IgD-negative memory B cell (primary cell): ENCODE measurements around the gene PWP1. TPM values are rescaled to one million over a fixed set of nuclear protein-coding genes. Genes with fewer than 3 reads are reported as not detected.

Experiments used
- H3K27ac Mint-ChIP-seq, 3 donors: one replicate each; pipeline ENCODE4 v1.8.0; 2020 to 2022; ENCODE audit warnings: mild to moderate bottlenecking in 3 of 3, mixed read lengths in 3 of 3, moderate library complexity in 1 of 3
- H3K27me3 Mint-ChIP-seq: one replicate; pipeline ENCODE4 v1.8.0; 2021; ENCODE audit warnings: mixed read lengths
- H3K36me3 Mint-ChIP-seq: one replicate; pipeline ENCODE4 v1.8.0; 2020; ENCODE audit warnings: mild to moderate bottlenecking, mixed read lengths
- H3K4me1 Mint-ChIP-seq, 3 donors: one replicate each; pipeline ENCODE4 v1.8.0; 2020 to 2022; ENCODE audit warnings: mixed read lengths in 3 of 3, mild to moderate bottlenecking in 1 of 3
- H3K4me3 Mint-ChIP-seq, 4 donors: one replicate each; pipeline ENCODE4 v1.8.0; 2020 to 2022; ENCODE audit warnings: mild to moderate bottlenecking in 4 of 4, mixed read lengths in 4 of 4, moderate library complexity in 3 of 4
- H3K9me3 Mint-ChIP-seq, 3 donors: one replicate each; pipeline ENCODE4 v1.8.0; 2020 to 2021; ENCODE audit warnings: mixed read lengths in 3 of 3, mild to moderate bottlenecking in 1 of 3
- polyA plus RNA-seq: library from polyadenylated mRNA; unstranded; fragments of 300-500 nt; fragmentation: Illumina TruSeq; gene quantifications from one replicate; pipeline ENCODE4 v1.2.3, GENCODE V29; 2021

PWP1 gene
- polyA plus RNA-seq, 1 donor from 2014 or later = 111 TPM

GRCh38 chr12:107660235-107660634 is 25.4 kb upstream of the PWP1 start:
- H3K36me3 Mint-ChIP-seq = peaks cover 3% of the 10 kb centered on the region
- H3K4me1 Mint-ChIP-seq = no peaks in the 10 kb centered on the region
- no peak overlapping the region for H3K27ac Mint-ChIP-seq
- H3K27me3 Mint-ChIP-seq = peaks cover 13% of the 10 kb centered on the region
- H3K9me3 Mint-ChIP-seq = no peaks in the 10 kb centered on the region
- H3K4me3 Mint-ChIP-seq = no peak overlapping the region

GRCh38 chr12:107660861-107661415 is 24.7 kb upstream of the PWP1 start:
- H3K36me3 Mint-ChIP-seq = peaks cover 3% of the 10 kb centered on the region
- no peak overlapping the region for H3K4me3 Mint-ChIP-seq
- peaks cover 13% of the 10 kb centered on the region for H3K27me3 Mint-ChIP-seq
- no peaks in the 10 kb centered on the region for H3K4me1 Mint-ChIP-seq
- no peak overlapping the region for H3K27ac Mint-ChIP-seq
- H3K9me3 Mint-ChIP-seq = no peaks in the 10 kb centered on the region

GRCh38 chr12:107661830-107662229 is 23.8 kb upstream of the PWP1 start:
- no peaks in the 10 kb centered on the region for H3K4me1 Mint-ChIP-seq
- H3K27ac Mint-ChIP-seq = no peak overlapping the region
- peaks cover 21% of the 10 kb centered on the region for H3K27me3 Mint-ChIP-seq
- peaks cover 3% of the 10 kb centered on the region for H3K36me3 Mint-ChIP-seq
- no peak overlapping the region for H3K4me3 Mint-ChIP-seq
- no peaks in the 10 kb centered on the region for H3K9me3 Mint-ChIP-seq

- H3K4me3 Mint-ChIP-seq = no peak overlapping the region
- peaks cover 3% of the 10 kb centered on the region for H3K36me3 Mint-ChIP-seq
- no peak overlapping the region for H3K27ac Mint-ChIP-seq
- no peaks in the 10 kb centered on the region for H3K4me1 Mint-ChIP-seq
- peaks cover 19% of the 10 kb centered on the region for H3K27me3 Mint-ChIP-seq
- no peaks in the 10 kb centered on the region for H3K9me3 Mint-ChIP-seq
These were observed 23.1 kb upstream of the PWP1 start for GRCh38 chr12:107662484-107662883.

- Mint-ChIP-seq H3K4me3 (no peak overlapping the region), H3K27me3 (peaks cover 21% of the 10 kb centered on the region), H3K36me3 (peaks cover 3% of the 10 kb centered on the region), H3K27ac (no peak overlapping the region), H3K9me3 (no peaks in the 10 kb centered on the region), H3K4me1 (no peaks in the 10 kb centered on the region)
These were observed 22.3 kb upstream of the PWP1 start for GRCh38 chr12:107663277-107663676.

- Mint-ChIP-seq H3K36me3 (peaks cover 3% of the 10 kb centered on the region), H3K4me3 (no peak overlapping the region), H3K4me1 (peaks cover 0 to 3% (median 3%) of the 10 kb centered on the region in 3 donors), H3K27ac (peak overlapping the region in 1 of 3 donors; percentile 4), H3K27me3 (peaks cover 30% of the 10 kb centered on the region), H3K9me3 (no peaks in the 10 kb centered on the region)
These were observed 19.6 kb upstream of the PWP1 start for GRCh38 chr12:107666009-107666408.

- Mint-ChIP-seq H3K27me3 (peaks cover 24% of the 10 kb centered on the region), H3K4me1 (peaks cover 0 to 3% (median 3%) of the 10 kb centered on the region in 3 donors), H3K4me3 (no peak overlapping the region), H3K36me3 (peaks cover 3% of the 10 kb centered on the region), H3K9me3 (no peaks in the 10 kb centered on the region), H3K27ac (no peak overlapping the region)
These were observed 18.1 kb upstream of the PWP1 start for GRCh38 chr12:107667464-107667863.

GRCh38 chr12:107668320-107669098 is 17.1 kb upstream of the PWP1 start:
- Mint-ChIP-seq H3K9me3 (no peaks in the 10 kb centered on the region), H3K4me1 (peaks cover 0 to 3% (median 3%) of the 10 kb centered on the region in 3 donors), H3K4me3 (no peak overlapping the region), H3K36me3 (peaks cover 3% of the 10 kb centered on the region), H3K27me3 (peaks cover 22% of the 10 kb centered on the region), H3K27ac (no peak overlapping the region)

GRCh38 chr12:107669946-107670345 is 15.7 kb upstream of the PWP1 start:
- no peaks in the 10 kb centered on the region for H3K9me3 Mint-ChIP-seq
- no peaks in the 10 kb centered on the region for H3K36me3 Mint-ChIP-seq
- peaks cover 0 to 3% (median 3%) of the 10 kb centered on the region in 3 donors for H3K4me1 Mint-ChIP-seq
- no peak overlapping the region for H3K27ac Mint-ChIP-seq
- H3K4me3 Mint-ChIP-seq = no peak overlapping the region
- H3K27me3 Mint-ChIP-seq = peaks cover 22% of the 10 kb centered on the region

- Mint-ChIP-seq H3K4me1 (peaks cover 0 to 3% (median 3%) of the 10 kb centered on the region in 3 donors), H3K27ac (no peak overlapping the region), H3K36me3 (no peaks in the 10 kb centered on the region), H3K4me3 (no peak overlapping the region), H3K9me3 (no peaks in the 10 kb centered on the region), H3K27me3 (peaks cover 22% of the 10 kb centered on the region)
These were observed 14.5 kb upstream of the PWP1 start for GRCh38 chr12:107670999-107671643.

- Mint-ChIP-seq H3K27me3 (peaks cover 4% of the 10 kb centered on the region), H3K27ac (no peak overlapping the region), H3K36me3 (no peaks in the 10 kb centered on the region), H3K4me3 (peak overlapping the region in 1 of 4 donors; percentile 24), H3K4me1 (peaks cover 0 to 3% (median 2%) of the 10 kb centered on the region in 3 donors), H3K9me3 (no peaks in the 10 kb centered on the region)
These were observed 7.9 kb upstream of the PWP1 start for GRCh38 chr12:107677671-107678070.

GRCh38 chr12:107679336-107679735 is 6.3 kb upstream of the PWP1 start:
- H3K4me1 Mint-ChIP-seq = peaks cover 0 to 3% (median 2%) of the 10 kb centered on the region in 3 donors
- peaks cover 4% of the 10 kb centered on the region for H3K27me3 Mint-ChIP-seq
- H3K36me3 Mint-ChIP-seq = no peaks in the 10 kb centered on the region
- H3K27ac Mint-ChIP-seq = no peak overlapping the region
- no peaks in the 10 kb centered on the region for H3K9me3 Mint-ChIP-seq
- H3K4me3 Mint-ChIP-seq = no peak overlapping the region

- Mint-ChIP-seq H3K27me3 (peaks cover 4% of the 10 kb centered on the region), H3K4me1 (peaks cover 12 to 19% (median 17%) of the 10 kb centered on the region in 3 donors), H3K27ac (no peak overlapping the region), H3K36me3 (no peaks in the 10 kb centered on the region), H3K9me3 (peaks cover 0 to 2% (median 0%) of the 10 kb centered on the region in 3 donors), H3K4me3 (no peak overlapping the region)
These were observed 4.2 kb upstream of the PWP1 start for GRCh38 chr12:107681455-107681835.

- no peak overlapping the region for H3K27ac Mint-ChIP-seq
- H3K27me3 Mint-ChIP-seq = peaks cover 4% of the 10 kb centered on the region
- peaks cover 0 to 2% (median 0%) of the 10 kb centered on the region in 3 donors for H3K9me3 Mint-ChIP-seq
- no peaks in the 10 kb centered on the region for H3K36me3 Mint-ChIP-seq
- peaks cover 15 to 19% (median 17%) of the 10 kb centered on the region in 3 donors for H3K4me1 Mint-ChIP-seq
- H3K4me3 Mint-ChIP-seq = no peak overlapping the region
These were observed 3.5 kb upstream of the PWP1 start for GRCh38 chr12:107681836-107682820.
